IPS DF 4.7 (cell line): ENCODE results near the gene TANC1.

ENCODE experiments used
- DNase-seq: peaks from one replicate; pipeline ENCODE4 v3.0.0-alpha.2; 2013; ENCODE audit warnings: low spot score; ENCODE audit errors: extremely low read depth

The TANC1 gene

DNA sequence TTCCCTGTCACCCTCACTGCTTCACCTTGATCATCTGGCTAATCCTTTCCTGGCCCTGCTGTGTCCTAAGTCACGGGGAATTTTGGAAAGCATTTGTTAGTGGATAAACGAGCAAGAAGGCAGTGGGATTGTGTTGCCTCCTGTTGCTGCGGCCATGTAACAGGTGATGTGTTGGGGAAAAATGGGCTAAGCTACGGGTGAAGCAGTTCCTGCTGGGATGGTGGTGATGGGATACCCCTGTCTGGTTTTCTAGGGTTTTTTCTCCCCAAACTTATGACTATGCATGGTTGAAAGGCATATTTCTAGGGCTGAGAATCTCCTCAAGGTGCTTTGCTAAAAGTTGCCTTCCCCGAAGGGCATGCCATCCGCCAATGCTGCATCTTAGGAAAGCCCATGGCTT lies 249.9 kb downstream of the TANC1 start:
- DNase-seq = no peak

DNA sequence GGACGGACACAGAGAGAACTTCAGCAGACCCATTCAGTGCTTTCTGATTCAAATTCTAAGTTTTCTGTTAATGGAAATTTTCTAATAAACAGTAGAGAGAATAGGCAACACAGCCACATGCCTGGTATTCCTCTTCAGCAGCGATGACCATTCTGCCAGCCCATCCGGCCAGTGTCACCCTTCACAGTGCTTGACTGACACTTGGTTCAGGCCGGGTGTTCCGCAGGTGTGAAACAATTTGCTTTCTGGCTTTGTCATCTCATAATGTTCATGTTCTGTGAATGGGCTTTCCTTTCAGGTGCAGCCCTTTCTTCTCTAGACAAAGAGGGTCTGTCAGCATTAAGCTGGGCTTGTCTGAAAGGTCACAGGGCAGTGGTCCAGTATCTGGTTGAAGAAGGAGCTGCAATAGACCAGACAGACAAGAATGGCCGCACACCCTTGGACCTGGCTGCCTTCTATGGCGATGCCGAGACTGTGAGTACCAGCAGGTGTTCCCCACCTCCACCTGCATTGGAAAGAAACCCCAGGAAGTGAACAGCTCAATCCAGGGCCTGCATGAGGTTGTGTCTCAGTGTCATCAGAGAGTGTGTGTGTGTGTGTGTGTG lies 251.1 kb downstream of the TANC1 start:
- DNase-seq = no peak

DNA sequence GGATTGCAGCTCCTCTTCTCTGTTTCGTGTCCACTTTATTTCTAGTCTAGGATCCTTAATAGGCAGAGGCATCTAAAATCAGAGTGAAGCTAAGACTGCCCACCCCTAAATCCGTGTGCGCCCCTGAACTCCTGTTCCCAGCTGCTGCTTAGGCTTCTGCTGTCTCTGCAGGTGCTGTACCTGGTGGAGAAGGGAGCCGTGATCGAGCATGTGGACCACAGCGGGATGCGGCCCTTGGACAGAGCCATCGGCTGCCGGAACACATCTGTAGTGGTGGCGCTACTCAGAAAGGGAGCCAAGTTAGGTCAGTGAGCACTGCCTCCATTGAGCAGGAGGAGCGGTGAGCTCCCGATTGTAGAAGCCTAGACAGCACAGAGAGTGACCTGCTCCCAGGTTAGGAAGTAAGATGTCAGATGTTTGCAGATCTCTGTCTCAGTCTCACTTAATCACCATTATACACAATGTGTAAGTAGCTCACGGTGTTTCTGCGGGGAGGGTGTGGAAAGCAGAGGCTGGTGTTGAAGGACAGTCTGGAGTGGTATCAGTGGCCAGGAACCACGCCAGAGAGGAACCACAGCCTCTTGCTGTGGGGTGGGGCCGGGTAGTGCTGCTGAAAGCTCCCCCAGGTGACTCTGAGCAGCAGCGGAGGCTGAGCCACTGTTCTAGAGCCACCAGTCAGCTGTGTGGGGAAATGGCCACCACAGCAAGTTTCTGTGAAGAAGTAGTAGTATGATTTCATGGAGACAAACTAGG lies 255.8 kb downstream of the TANC1 start:
- DNase-seq = no peak

DNA sequence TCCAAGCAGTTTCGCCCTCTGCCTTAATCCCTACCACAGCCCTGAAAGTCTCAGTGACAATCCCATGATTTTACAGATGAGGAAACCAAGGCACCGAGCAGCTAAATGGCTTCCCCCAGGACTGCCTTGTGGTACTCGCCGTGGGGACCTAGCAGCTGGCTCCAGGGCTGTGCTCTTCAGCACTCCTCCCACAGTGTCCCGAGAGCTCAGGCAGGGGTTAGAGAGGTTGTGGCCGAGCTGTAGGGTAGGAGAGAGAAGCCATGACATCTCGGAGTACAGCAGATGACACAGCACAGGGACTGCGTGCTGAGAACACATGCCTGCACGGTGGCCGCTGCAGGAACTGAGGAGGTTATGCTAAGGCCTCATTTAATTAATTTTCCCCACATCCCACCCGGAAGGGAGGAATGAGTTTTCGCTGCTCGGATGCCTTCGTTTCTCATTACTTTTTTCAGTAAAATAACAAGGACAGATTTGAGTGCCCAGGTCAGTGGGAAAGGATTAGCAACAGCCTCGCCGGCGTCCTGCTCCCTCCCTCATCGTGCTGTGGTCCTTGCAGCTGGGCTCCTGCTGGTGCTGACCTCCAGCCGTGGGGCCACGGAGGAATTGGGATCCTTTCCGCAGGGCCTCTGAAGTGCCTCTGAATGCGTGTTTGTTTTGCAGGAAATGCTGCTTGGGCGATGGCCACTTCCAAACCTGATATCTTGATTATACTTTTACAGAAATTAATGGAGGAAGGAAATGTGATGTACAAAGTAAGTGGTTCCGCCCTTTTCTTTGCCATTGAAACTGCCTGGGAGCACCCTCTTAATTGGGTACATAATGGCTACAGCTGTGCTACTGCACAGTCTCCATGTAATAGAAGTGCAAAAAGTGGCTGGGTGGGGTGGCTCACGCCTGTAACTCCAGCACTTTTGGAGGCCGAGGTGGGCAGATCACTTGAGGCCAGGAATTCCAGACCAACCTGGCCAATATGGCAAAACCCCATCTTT lies 256.9 kb downstream of the TANC1 start:
- no peak for DNase-seq

DNA sequence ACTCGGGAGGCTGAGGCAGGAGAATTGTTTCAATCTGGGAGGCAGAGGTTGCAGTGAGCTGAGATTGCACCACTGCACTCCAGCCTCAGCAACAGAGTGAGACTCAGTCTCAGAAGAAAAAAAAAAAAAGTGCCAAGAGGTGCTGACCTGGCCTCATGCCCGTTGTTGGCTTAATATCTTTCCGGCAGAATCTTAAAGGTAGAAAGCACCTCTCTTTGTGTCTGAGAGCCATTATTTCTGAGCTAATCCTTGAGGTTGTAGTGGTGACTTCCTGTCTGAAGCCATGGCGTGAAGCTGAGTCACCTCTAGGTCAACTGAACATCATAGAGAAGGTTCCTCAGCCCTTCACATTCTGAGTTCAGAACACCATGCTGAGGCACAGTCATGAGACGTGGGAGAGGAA lies 257.6 kb downstream of the TANC1 start:
- DNase-seq = no peak

DNA sequence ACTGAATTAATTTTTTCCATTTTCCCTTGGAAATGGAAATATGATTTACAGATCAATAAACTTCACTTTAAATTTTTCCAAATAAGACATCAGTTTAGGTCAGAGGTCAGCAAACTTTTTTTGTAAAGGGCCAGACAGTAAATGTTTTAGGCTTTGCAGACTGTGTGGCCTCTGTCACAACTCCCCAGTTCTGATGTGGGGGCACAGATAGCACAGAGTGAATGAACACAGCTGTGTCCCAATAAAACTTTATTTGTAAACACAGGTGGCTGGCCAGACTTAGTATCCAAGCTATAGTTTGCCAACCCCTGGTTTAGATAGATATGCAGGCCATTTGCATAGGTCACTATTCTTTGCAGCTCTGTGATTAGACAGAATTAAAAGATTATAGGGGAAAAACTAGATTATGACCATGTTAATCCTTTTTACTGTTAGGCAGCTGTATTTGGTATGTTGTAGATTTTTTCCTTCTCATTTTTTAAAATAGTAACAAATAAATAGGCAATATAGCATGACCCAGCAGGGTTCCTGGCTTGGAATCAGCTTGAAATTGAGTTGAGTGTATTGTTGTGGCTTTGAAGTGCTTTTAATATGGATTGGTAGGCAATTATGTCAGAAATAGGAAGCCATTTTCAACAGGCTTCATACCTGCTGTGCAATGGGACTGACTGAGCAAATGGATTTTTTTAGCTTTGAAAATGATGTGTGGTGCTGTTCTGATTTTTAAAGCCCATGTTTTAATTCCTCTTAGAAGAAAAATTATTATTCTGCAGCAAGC lies 258.4 kb downstream of the TANC1 start:
- no peak for DNase-seq

DNA sequence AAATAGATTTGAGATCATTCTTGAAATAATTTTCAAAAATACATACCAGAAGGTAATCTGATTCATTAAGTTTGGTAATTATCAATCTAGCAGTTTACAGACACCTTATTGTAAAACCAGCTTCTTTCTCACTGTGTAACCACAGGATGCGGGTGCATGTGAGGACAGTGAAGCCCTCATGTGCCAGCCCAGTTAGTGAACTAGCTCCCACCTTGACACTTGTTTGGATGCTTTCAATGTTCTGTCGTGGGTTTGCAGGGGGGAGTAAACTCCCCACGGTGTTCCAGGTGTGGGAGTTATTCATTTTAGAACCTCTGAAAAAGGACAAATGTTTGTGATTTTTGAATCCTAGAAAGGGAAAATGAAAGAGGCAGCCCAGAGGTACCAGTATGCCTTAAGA lies 259.0 kb downstream of the TANC1 start:
- no peak for DNase-seq

DNA sequence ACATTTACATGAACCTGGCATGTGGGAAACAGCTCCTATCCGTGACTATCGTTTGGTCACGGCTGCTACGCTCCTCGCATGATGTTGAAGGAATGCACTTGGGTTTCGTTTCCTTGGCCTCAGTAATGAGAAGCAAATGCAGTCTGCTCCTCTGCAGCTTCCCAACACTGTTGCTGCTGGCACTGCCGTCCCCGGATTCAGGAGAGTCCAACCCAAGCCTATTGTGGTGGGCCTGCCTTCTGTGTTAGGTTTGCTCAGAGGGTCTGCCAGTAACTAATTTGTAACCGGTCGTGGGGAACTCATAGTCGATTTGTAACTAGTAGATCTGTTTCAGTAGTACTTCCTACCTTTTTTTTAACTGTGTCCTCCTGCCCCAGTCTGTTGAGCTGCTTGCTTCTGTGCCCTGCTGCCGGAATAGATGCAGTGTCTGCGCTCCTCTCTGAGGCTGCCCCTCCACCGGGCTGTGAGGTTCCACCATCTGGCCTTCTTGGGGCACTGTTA lies 259.7 kb downstream of the TANC1 start:
- DNase-seq = no peak

DNA sequence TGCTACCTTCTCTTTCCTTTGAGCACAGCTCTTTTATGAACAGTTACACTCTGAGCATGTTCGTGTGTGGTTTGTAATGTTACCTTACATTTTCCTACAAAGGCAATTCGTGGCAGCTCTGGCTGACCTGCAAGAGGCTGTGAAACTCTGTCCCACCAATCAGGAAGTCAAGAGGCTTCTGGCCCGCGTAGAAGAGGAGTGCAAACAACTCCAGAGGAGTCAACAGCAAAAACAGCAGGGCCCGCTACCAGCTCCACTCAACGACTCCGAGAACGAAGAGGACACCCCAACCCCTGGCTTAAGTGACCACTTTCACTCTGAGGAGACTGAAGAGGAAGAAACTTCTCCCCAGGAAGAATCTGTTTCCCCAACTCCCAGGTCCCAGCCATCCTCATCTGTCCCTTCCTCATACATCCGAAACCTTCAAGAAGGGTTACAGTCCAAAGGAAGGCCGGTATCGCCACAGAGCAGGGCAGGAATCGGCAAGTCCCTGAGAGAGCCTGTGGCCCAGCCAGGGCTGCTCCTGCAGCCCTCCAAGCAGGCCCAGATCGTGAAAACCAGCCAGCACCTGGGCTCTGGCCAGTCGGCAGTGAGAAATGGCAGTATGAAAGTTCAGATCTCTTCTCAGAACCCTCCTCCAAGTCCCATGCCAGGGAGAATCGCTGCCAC lies 261.2 kb downstream of the TANC1 start:
- no peak for DNase-seq

DNA sequence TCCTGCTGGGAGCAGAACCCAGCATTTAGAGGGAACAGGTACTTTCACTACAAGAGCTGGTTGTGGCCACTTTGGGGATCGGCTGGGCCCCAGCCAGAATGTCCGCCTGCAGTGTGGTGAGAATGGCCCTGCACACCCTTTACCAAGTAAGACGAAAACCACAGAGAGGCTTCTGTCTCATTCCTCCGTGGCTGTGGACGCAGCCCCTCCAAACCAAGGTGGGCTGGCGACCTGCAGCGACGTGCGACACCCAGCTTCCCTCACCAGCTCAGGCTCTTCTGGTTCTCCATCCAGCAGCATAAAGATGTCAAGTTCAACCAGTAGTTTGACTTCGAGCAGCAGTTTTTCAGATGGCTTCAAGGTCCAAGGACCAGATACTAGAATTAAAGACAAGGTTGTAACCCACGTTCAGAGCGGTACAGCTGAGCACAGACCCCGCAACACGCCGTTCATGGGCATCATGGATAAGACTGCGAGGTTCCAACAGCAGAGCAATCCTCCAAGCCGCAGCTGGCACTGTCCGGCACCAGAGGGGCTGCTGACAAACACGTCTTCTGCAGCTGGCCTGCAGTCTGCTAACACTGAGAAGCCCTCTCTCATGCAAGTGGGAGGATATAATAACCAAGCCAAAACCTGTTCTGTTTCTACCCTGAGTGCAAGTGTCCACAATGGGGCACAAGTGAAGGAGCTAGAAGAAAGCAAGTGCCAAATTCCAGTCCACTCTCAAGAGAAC lies 261.9 kb downstream of the TANC1 start:
- DNase-seq = no peak

DNA sequence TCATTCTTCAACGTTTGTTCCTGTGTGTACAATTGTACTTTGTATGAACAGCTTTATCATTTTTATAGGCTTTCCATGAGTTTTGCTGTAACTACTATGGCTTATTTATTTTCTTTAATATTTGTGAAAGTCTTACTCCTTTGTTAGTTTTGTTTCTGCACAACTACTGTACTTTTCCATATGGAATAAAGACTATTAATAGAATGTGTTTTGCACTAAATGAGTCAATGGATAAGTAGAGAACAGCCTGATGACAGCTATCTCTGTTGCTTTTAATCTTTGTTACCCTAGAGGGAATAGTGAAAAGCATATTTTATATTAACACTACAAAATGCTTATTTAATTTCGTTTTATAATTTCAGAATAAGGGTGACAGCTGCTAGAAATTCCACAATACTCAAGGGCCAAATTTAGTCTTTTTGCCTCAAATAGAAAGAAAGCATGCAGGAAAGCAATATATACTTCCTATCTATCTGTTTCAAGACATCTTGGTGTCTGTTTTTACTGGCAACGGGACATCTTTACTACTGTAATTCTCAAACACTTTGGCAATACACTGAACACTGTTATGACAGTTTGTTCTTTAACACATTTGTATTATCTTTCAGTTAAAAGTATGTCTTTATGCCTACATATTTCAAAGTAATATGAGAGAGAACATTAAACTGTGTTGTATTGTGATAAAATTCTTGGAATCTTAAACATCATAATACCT lies 264.2 kb downstream of the TANC1 start:
- no peak for DNase-seq

DNA sequence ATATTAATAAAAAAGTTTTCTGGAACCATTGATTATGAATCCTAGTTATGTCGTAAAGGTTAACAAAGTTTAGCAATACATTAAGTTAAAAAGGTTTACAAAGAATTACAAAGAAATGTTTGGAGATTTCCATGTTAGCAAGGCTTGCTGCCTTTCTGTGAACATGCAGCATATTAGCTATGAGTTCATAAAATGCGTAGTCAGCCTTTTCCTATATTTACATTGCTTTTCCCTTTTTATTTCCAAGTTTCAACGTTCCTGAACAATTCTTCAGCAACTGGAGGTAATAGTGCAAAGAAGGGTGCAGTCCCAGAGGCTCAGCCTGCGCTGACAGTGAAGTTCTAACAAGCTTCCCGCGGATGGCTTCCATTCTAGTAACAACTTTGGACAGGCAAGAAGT lies 266.4 kb downstream of the TANC1 start:
- DNase-seq = no peak

DNA sequence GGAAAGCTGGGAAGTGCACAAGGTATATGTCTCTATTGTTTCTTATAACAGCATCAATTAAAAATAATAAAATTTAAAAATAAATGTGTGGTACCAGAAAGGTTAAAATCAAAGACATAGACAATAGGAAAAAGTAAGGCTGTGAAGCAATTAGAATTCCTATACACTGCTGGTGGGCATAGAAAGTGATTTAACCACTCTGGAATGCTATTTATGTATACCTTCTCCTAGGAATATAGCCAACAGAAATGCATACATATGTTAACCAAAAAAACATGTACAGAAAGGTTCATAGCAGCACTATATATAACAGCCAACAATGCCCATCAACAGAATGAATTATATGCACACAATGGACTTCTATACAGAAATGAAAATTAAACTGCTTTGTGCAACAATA lies 275.1 kb downstream of the TANC1 start:
- no peak for DNase-seq

DNA sequence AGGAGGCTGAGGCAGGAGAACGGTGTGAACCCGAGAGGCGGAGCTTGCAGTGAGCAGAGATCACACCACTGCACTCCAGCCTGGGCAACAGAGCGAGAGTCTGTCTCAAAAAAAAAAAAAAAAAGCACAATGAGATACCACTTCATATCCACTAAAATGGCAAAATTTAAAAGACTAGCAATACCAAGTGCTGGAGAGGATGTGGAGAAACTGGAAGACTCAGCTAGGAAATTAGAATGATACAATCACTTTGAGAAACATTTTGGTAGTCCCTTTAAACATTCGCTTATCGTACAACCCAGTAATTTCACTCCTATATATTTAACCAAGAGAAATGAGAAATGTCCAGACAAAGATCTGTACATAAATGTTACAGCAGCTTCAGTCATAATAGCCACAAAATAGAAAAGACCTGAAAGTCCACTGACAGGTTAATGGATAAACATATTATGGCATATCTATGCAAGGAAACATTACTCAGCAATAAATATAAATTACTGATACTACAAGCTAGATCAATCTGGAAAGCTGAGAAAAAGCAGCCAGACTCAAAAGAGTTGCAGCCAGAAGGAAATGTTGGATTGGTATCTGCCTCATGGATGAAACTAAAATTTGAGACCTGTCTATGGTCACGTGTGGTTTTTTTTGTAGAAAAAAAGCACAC lies 278.0 kb downstream of the TANC1 start:
- no peak for DNase-seq

DNA sequence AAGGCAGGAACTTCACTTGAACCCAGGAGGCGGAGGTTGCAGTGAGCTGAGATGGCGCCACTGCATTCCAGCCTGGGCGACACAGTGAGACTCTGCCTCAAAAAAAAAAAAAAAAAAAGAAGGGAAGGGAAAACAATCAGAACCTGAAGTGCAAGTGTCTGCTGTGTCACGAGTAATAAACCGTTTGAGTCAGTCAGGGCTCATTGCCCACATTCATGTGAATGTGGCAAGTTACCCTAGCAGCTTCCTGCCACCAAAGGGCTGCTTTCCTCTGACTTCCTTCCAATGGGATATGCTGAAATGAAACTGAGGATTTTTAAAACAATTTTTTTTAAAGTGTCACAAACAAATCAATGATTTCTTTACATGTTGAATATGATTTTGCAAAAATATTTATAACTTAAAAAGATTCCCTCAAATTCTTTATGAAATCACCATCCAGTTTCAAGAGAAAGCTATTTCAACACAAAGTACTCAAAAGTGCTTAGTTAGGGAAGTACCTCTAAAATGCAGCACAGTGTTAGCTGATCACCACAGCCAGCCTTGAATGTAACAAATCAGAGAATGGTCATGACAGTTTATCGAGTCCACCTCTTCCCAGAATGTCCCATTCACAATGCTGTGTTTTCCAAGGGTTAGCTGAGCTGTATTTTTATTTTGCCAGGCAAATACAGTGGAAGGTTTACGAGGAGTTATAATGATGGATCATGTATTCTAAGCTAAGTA lies 281.7 kb downstream of the TANC1 start:
- DNase-seq = no peak

DNA sequence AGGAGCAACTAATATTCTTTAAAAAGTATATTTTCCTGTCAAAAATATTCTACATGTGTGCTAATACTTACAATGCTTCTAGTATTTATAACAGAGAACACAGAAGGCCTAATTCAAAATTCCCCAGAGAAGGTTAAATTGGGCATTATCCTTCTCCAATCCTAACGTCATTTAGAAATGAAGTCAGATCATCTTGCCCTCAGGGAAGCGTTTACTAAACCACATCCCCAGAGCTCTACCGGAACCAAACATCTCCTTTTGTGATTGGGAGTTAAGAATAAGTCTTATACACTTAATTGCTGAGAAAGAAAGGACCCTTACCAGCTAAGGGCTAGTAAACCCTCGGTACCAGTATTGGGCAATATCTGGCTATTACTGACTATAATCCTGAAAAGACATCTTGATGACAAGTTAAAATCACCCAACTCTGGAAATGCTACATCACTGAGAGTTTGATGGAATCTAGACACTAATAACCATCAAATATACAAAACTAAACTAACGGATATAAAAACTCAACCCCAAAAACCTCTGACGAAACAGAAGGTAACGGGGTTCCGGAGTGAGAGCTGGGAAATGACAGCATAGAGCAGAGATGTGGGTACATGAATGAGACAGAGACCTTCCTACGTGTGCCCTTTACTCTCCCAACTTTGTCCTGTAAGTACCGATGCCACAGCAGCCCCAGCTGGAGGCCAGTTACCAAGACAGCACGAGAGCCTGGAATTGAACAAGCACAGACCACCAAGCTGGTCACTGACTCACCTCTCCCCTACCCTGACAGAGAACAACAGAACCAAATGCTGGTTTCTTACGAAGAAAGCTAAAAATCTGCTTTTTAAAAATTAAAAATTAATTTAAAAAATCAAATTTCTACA lies 283.1 kb downstream of the TANC1 start:
- DNase-seq = no peak

DNA sequence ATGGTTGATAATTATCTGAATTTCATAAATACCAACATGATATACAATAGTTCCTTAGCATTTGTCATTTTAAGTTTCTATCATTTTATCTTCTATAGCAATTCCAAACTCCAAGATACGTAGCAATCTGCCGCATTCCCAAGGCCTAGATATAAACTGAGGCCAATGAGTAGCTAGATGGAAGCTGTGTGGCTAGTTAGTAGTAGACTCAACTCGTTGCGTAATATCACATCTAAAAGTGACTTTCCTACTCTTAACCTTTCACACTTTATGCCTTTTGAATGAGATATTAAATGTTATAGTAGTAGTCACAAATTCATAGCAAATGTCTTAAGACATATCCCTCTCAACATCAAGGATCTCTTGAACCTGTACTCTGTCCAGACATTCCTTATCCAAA lies 284.5 kb downstream of the TANC1 start:
- no peak for DNase-seq
